HG03025 (cell line): ENCODE results near the gene IPPK.
"Not testable (repeated sequence)": the region's sequence is repeated elsewhere in the genome, so short reads cannot be mapped to it uniquely, and the experiment has no call there.

Experiments
- ATAC-seq: cut with Tn5 transposase; IDR thresholded peaks from one replicate; pipeline ENCODE4 v1.9.1; 2021; ENCODE audit warnings: mild to moderate bottlenecking, moderate library complexity; ENCODE audit not compliant: unreplicated experiment, low FRiP score

The IPPK gene

DNA sequence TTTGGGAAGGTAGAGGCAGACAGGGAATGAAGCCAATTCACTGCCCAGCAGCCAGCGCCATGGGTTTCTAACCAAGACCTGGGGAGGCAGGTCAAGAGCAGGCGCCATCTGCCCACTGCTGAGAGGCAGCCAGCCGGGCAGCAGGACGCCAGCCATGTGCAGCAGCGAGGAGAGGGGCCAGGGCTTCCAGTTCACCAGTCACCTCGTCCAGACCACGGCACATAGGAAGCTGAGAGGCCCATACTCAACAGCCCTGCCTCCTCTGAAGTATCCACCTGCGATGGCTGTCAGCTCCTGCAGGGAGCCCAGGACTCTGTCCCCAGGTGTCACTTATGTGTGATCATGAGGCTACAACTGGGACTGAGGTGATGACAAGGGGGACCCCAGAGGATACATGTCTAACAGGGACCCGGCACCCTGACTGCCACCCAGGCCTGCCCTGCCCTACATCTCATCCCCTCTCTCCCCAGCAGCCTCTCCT lies 30.1 kb downstream of the IPPK start:
- no peak for ATAC-seq

DNA sequence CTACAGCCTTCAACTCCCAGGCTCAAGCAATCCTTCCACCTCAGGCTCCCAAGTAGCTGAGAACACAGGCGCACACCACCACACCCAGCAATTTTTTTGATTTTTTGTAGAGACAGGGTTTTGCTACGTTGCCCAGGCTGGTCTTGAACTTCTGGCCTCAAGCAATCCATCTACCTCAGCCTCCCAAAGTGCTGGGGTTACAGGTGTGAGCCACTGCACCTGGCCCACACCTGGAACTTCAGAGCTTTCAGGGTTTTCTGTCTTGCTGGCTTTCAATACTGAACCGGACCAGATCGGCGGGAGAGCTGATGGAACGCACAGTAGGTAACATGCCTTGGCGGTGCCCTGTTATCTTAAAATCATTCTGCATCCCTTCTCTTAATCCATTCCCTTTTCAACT lies 30.8 kb downstream of the IPPK start:
- ATAC-seq, result no peak

DNA sequence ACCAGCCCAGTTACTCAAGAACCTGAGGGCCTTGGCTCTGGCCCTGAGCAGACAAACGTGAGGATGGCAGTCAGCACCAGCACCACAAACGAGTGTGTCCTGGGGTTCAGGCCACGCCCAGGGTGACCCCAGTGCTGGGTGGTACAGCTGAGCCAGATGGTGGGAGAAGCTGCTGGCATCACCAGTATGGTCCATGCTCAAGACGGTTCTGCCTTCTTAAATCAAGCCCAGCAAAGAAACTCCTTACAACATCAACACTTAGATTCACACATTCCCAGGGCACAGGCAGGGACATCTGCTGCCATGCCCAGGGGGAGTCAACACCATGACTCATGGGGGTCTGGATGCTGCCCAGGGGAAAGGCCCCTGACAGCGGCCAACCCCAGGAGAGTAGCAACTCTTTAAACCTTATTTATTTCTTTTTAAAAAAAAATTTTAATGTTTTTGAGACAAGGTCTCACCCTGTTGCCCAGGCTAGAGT lies 31.3 kb downstream of the IPPK start:
- no peak for ATAC-seq

DNA sequence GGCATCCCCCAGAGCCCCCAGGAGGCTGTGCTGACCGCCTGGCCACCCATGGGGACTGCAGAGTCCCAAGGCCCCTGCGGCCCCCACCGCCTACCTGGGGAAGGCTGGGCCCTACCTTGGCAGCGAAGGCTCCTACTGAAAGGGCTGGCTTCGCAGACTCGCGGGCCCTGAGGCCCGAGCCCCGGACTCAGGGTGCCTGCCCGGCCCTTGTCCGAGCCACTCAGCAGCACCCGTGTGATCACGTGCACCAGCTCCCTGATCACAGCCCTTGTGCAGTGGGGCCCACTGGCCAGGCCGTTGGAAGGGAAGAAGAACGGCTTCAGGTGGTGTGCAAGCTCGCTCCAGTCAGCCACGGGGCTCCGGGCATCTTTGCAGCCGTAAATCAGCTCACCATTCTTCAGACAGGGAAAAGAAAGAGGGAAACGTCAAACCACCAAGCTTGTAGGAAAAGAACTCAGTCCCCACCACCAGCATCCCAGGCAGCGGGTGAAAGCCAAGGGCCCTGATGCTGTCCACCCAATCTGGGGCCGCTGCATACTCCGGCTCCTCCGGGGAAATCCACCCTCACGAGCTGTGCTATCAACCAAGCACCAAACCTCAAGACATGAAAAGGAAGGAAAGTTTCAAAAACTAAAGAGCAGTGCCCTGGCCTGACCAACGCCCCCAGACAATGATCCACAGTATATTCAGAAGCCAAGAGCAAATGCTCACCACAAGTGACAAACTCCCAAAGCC lies 31.9 kb downstream of the IPPK start:
- ATAC-seq, result no peak

DNA sequence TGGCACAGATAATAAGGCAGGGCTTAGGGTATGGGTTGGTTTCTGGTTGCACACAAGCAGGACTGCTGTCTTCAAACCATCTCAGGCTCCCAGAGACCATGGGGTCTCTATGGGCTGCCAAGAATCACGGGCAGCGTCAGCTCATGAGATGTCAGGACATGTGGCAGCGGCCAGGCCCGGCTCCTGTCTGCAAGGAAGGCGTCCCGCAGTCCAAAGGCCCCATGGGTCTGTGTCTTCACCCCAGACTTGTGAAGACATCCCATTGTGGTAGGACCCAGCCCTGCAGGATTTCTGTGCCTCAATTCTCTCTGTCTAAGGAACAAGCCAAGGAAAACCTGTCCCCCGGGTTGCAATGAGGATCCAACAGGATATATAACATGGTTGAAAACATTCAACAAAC lies 32.6 kb downstream of the IPPK start:
- ATAC-seq, result no peak

DNA sequence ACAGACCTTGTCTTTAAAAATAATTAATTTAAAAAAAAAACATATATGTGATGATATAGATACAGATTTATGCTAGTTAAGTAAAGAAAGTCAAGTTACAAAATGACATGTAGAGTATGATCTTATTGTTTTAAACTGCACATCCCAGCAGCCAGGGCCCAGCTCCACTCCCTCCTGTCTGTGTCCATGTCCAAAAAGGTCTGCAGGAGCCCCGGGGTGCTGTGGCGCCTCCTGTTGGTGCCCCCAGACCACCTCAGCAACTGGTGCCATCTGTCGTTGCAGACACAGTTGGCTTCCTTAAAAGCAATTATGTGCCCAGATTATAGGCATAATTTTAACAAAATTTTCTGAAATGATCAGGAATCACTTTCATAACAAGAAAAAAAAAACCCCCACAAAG lies 33.3 kb downstream of the IPPK start:
- ATAC-seq, result no peak

DNA sequence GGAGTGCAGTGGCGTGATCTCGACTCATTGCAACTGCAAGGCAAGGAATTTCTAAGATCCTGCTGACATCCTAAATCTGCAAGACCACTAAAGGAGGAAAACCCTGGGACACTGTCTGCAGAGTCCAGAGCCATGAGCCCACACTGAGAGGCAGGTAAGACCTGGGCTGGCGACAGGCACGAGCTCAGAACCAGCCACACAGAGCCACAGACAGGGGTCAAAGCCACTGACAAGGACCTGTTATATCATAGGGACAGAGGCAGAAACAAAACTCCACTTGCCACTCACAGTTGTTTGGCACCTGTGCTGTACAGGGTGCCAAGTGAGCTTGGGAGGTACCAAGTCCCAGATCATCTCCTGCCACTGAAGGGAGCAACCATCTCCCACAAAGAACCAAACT lies 34.2 kb downstream of the IPPK start:
- ATAC-seq, result no peak

DNA sequence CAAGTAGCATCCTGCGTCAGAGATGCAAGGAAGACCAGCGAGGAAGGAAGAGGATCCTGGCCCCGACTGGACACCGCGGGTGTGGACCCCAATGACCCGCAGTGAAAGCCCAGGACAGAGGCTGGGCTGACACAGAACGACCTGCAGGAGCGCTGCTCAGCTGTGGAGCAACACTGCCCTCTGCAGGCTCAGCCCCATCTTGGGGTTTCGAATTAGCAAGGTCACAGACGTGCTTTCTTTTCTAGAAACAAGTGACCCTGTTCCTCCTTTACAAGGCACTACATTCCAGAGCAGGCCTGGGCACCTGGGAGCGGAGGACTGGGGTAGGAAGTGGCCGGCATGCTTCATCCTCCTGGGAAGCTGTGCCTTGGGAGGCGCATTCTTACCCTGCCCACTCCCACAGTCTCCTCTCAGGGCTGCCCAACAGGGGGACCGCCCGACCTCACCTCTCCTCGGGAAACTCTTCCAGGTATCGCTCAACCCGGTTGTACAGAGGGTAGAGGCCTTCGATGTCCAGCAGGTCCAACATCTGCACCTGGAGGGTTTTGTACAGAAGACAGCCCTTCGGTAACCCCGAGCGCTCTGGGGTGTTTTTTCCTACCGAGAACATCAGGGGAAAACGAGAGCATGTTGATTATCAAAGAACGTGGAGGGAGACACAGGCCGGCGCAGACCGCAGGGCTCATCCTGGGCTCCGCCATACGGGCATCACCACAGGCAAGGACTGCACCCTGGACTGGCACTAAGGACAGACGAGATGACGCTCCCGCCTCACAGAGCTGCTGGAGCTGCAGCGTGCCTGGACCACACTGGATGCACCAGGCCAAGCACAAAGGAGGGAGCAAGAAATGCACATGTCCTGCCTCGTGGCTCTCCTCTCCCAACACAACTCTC lies 35.0 kb downstream of the IPPK start:
- ATAC-seq, result no peak

DNA sequence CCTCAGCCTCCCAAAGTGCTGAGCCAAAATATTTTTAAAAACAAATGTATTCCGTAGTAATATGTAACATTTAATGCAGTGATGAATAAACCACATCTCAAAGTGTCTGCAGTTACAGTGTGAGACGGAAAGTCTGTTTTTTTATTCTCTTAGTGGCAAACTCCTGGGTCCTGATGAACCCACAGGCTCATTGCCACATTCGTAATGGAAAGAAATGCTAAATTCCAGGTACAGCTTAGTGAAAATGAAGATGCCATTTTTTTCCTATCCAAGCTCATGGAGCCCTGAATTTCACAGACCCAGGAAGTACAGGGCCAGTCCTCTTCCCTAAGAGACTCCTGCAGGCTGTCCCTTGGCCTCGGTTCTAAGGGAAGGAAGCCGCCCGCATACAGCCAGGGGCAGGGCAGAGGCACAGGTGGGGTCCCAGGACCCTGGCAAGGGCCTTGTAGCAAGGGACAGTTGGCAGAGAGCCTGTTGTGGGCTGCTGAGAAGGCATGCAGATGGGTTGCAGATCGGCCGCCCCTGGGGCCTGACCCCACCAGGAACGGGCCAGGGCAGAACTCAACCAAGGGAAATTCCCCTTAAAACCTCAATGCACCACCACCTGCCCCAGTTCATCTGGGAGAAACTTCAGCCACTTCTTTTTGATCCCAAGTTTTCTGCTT lies 36.2 kb downstream of the IPPK start:
- no peak for ATAC-seq

DNA sequence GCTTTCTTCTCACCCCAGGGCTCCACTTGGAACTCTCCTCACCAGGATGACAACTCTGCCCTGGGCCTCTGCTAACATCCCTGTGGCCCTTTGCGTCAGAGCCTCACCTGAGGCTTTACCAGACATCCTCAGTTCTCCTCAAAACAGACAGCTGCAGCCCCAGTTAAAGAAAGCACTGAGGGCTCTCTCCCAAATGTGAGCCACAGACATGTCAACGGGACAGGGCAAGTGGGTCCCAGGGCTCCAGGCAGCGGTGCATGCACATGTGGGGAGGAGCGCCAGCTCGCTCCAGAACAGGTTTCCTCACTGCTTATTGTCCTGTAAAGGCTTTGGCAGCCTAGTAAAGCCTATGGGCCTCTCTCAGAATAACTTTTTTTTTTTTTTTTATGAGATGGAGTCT lies 37.3 kb downstream of the IPPK start:
- ATAC-seq, result no peak

DNA sequence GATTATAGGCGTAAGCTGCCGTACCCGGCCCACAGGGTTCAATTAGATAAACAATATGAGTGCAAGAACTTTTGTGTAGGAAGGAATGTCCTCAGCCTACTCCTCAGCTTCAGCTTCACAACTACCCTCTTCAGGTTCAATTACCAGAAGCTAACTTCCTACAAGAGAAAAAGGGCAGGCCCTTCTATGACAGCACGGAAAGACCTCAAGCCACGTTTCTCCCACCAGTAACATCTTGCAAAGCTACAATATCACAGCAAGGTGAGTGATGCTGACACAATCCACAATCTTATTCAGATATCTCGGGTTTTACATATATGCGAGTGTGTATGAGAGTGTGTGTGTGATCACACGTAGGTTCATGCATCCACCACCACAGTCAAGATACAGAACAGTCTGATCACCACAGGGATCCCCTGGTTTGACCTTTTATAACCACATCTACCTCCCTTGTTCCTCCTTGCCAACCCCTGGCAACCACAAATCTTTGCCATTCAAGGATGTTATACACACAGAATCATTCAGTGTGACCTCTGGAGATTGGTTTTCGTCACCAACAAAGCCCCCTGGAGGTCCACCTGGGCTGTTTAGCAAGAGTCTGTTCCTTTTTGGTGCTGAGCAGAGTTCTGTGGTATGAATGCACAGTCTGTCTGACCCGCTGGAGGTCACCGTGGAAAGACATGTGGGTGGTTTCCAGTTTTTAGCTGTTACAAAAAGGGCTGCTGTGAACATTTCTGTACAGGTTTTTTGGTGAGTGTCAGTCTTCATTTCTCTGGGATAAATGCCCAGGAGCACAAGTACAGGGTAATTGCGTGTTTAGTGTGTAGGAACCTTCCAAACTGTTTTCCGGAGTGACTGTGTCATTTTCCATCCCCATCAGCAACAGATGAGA lies 38.2 kb downstream of the IPPK start:
- ATAC-seq, result no peak

DNA sequence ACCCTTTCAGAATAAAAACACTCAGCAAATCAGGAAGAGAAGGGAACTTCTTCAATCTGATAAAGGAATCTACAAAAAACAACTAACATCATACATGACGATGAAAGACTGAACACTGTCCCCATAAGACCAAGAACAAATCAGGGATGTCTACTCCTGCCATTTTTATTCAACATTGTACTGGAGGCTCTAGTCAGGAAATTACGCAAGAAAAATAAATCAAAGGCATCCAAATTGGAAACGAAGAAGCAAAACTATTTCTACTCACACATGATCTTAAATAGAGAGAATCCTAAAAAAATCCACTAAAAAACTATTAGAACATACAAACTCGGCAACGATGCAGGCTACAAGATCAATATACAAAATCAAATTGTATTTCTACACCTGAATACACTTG lies 42.3 kb downstream of the IPPK start:
- no peak for ATAC-seq

DNA sequence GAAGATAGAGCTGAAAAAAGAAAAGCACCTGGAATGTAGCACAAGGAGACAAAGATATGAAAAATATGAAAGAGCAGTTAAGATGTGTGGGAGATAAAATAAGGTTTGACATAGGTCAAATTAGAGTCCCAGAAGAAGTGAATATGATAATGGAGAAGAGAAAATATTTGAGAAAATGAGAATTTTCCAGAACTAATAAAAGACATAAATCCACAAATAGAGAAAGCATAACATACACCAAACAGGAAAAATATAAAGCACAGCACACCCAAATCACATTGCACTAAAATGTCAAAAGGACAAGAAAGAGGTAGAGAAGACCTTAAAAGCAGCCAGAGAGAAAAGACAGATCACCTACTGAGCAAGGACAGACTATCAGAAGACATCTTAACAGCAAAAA lies 43.4 kb downstream of the IPPK start:
- no peak for ATAC-seq

DNA sequence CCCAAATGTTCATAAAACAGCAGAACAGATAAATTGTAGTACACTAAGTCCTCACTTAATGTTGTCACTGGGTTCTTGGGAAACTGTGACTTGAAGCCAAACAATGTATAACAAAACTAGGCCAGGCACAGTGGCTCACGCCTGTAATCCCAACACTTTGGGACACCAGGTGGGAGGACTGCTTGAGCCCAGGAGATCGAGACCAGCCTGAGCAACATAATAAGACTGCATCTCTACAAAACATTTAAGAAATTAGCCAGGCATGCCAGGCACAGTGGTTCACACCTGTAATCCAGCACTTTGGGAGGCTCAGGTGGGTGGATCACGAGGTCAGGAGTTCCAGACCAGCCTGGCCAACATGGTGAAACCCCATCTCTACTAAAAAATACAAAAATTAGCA lies 46.0 kb downstream of the IPPK start:
- not testable (repeated sequence) for ATAC-seq

DNA sequence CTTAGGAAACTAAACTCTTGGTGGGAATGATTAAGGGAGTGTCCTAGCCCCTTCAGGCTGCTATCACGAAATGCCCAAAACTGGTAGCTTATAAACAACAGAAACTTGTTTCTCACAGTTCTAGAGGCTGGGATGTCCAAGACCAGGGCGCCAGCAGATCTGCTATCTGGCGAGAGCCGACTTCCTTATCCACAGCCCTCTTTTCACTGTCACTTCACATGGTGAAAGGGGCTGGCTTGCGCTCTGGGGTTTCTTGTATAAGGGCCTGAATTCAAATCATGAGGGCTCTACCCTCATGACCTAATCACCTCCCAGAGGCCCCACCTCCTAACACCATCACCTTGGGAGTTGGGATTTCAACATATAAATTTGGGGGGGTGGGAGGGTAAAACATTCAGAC lies 49.1 kb downstream of the IPPK start:
- ATAC-seq, result no peak

DNA sequence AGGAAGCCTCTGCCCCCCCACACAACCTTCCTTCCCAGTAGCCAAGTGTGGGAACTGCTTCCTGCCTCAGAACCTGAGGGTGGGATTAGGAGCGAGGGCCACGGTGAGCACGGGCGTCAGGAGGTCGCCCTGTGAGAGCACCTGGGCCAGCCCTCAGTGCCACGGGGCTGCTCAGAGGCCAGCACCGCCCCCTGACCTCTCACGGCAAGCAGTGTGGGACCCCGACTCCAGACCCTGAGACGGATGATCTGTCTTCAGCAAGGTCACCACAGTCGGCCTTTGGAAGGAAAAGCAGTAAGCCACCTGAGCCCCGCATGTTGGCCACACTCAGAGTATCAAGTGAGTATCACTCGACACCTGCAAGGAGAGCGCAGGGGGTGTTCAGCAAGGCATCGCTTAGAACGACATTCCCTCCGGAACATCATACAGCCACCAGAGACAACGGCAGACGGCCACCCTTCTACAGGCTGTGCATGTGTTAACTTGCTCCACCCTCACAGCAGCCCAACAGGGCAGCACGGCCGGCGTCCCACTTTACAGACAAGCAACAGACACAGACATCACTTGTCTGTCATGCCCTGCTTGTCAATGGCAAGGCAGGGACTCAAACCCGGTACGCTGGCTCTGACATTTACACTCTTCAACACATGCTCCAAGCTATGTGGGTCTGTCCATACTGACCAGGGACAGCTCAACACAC lies 50.2 kb downstream of the IPPK start:
- no peak for ATAC-seq

DNA sequence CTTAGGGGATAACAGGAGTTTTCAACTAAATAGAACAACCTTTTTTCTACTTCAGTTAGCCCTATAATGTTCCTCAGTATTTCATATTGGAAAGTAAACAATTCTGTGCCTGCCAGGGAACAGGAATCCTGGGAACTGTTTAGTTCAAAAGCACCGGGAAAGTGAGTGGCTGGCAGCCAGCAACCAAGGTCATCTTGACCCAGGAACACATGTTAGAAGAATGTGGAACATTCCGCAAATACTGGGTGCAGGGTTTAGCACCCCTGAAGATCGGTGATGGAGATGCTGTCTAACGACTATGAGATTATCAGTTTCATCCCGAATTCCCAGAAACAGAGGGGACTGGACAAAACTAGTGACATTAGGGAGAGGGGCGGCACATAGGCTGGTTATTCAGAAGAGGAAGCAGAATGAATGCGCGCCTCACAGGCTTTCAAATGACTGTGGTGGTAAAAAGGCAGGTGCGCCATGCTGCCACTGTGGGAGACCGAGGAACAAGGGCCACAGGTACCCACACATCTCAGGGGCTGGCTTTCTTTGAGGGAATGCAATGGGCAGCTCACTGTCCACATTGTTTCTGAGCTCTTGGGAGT lies 51.2 kb downstream of the IPPK start:
- no peak for ATAC-seq

DNA sequence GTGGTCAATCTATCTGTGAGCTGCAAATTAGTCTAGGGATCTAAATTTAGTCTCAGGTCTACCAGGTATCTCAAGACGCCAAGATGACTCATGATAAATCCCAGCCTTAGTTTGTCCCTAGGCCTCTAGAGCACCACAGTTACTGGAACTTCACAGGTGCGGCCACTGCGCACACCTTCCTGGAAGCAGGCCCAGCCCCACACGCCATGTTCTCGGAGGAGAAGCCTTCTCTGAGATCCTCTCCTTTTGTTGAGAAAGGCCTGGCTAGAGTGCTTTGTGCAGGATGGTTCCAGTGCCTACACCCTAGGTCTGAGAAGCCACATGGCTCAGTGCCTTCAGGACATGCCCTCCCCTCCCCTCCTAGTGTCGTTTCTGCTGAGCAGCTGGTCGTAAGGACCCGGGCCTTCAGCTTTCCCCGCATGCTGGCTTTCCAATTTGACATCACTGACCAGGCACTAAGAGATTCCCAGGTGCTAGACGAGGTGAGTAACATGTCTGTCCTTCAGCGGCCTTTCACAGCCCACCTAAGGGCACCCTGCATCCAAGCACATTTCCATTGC lies 51.9 kb downstream of the IPPK start:
- no peak for ATAC-seq
